HCT116 (cell line): ENCODE data around the gene GATC. TPM values are rescaled to one million over a fixed set of nuclear protein-coding genes. Genes with fewer than 3 reads are reported as not detected.

ENCODE experiments used
- ATAC-seq: fragments of 200-7000 bp; cut with Tn5 transposase; 2 replicates; pipeline ENCODE4 v1.9.1; 2020; ENCODE audit warnings: mild to moderate bottlenecking, moderate library complexity
- BruUV-seq: library from RNA; stranded (reverse); fragments of 400-500 nt; replicated peaks from 2 replicates; lab custom pipeline; 2021; lab: Mats Ljungman, UMichigan
- CTCF ChIA-PET: fragments of 300-600 bp; sonication (Branson Sonifier 250); formaldehyde crosslinking; loops from one replicate; lab custom pipeline; 2021; ENCODE audit warnings: antibody characterized with exemption; lab: Charles Lee
- POLR2A ChIA-PET: fragments of 300-600, 350-600 bp; sonication (Branson Sonifier 250); formaldehyde crosslinking; loops from one replicate; lab custom pipeline; 2021; ENCODE audit warnings: antibody characterized with exemption; lab: Charles Lee
- RAD21 ChIA-PET, 2 experiments: fragments of 300-600 bp; sonication (Branson Sonifier 250); formaldehyde crosslinking; loops; one replicate each; lab custom pipeline; 2023; ENCODE audit warnings: low total read pairs in 2 of 2; ENCODE audit not compliant: uncharacterized antibody in 2 of 2, unreplicated experiment in 2 of 2, low non-redundant PET in 1 of 2; lab: Charles Lee
- DNase-seq: peaks from one replicate; pipeline ENCODE4 v3.0.0-alpha.2; 2010; ENCODE audit warnings: low read depth, low spot score
- H2AFZ ChIP-seq: fragments of 200-600 bp; shearing (Covaris generic), sonication (generic); 2 replicates; pipeline ENCODE4 v1.6.1; 2017; ENCODE audit warnings: low read depth, mixed run types, mixed read lengths, antibody characterized with exemption, low read length; ENCODE audit not compliant: poor library complexity, severe bottlenecking
- H3K27ac ChIP-seq: 2 replicates; pipeline ENCODE4 v1.5.1; 2012; ENCODE audit warnings: low read depth, low read length
- H3K27me3 ChIP-seq: fragments of 200-600 bp; sonication (generic); 2 replicates; pipeline ENCODE4 v1.6.1; 2016; ENCODE audit warnings: mixed run types, low read length, mixed read lengths; ENCODE audit not compliant: insufficient read depth
- H3K36me3 ChIP-seq, 2 experiments: fragments of 200-500 bp in 1 of 2; fragments of 200-600 bp in 1 of 2; sonication (Bioruptor generic) in 1 of 2; sonication (generic) in 1 of 2; 2 replicates each; pipeline versions ENCODE4 v1.5.1 to v1.6.1; 2014 to 2016; ENCODE audit warnings: low read length in 2 of 2, inconsistent platforms in 1 of 2, mixed read lengths in 1 of 2, mixed run types in 1 of 2; ENCODE audit not compliant: insufficient read depth in 2 of 2, control insufficient read depth in 1 of 2
- H3K4me1 ChIP-seq, 2 experiments: fragments of 200-600 bp in 1 of 2; sonication (generic) in 1 of 2; 2 replicates each; pipeline versions ENCODE4 v1.5.1 to v1.6.1; 2012 to 2017; ENCODE audit warnings: low read length in 2 of 2, inconsistent platforms in 1 of 2, mild to moderate bottlenecking in 1 of 2, mixed read lengths in 1 of 2, mixed run types in 1 of 2, moderate library complexity in 1 of 2; ENCODE audit not compliant: insufficient read depth in 2 of 2, control insufficient read depth in 1 of 2
- H3K4me2 ChIP-seq: fragments of 200-600 bp; sonication (generic); 2 replicates; pipeline ENCODE4 v1.6.1; 2017; ENCODE audit warnings: mixed run types, low read length, mixed read lengths
- H3K4me3 ChIP-seq, 2 experiments: fragments of 200-600 bp in 1 of 2; sonication (generic) in 1 of 2; replicated peaks in 1 of 2; 2 replicates each; pipeline ENCODE4 v1.5.1; 2011 to 2016; ENCODE audit warnings: low read length in 2 of 2, control low read depth in 1 of 2, low read depth in 1 of 2, mild to moderate bottlenecking in 1 of 2, mixed read lengths in 1 of 2, mixed run types in 1 of 2
- H3K79me2 ChIP-seq: fragments of 200-600 bp; sonication (generic); 2 replicates; pipeline ENCODE4 v1.6.1; 2017; ENCODE audit warnings: mild to moderate bottlenecking, mixed run types, low read length, moderate library complexity, mixed read lengths; ENCODE audit not compliant: insufficient read depth
- H3K9ac ChIP-seq: fragments of 200-600 bp; sonication (generic); 2 replicates; pipeline ENCODE4 v1.6.1; 2016; ENCODE audit warnings: low read length, mixed read lengths
- H3K9me2 ChIP-seq: fragments of 200-600 bp; sonication (generic), shearing (Covaris generic); 2 replicates; pipeline ENCODE4 v1.6.1; 2017; ENCODE audit warnings: mixed run types, mild to moderate bottlenecking, moderate library complexity; ENCODE audit not compliant: insufficient read depth
- H3K9me3 ChIP-seq, 2 experiments: fragments of 200-500 bp in 1 of 2; fragments of 200-600 bp in 1 of 2; sonication (Bioruptor generic) in 1 of 2; sonication (generic) in 1 of 2; 2 replicates each; pipeline ENCODE4 v1.6.1; 2014 to 2017; ENCODE audit warnings: low read length in 2 of 2, mixed read lengths in 2 of 2, inconsistent platforms in 1 of 2, low read depth in 1 of 2, mild to moderate bottlenecking in 1 of 2, mixed run types in 1 of 2, moderate library complexity in 1 of 2; ENCODE audit not compliant: control insufficient read depth in 1 of 2, insufficient read depth in 1 of 2
- H4K20me1 ChIP-seq: fragments of 200-600 bp; sonication (generic), shearing (Covaris generic); 2 replicates; pipeline ENCODE4 v1.6.1; 2017; ENCODE audit warnings: mixed run types, mild to moderate bottlenecking, moderate library complexity; ENCODE audit not compliant: insufficient read depth
- EZH2phosphoT487 ChIP-seq: fragments of 200-600 bp; IDR thresholded peaks from 2 replicates; pipeline ENCODE4 v1.6.1; 2018; ENCODE audit warnings: antibody characterized with exemption, borderline replicate concordance
- FOSL1 ChIP-seq: IDR thresholded peaks from 2 replicates; pipeline ENCODE4 v1.6.1; 2012; ENCODE audit warnings: low read depth
- JUND ChIP-seq: IDR thresholded peaks from 2 replicates; pipeline ENCODE4 v1.6.1; 2012
- POLR2A ChIP-seq: IDR thresholded peaks from 2 replicates; pipeline ENCODE4 v1.7.0; 2011; ENCODE audit warnings: borderline replicate concordance; ENCODE audit not compliant: insufficient read depth, insufficient read length; ENCODE audit errors: extremely low read depth
- POLR2AphosphoS5 ChIP-seq: IDR thresholded peaks from 2 replicates; pipeline ENCODE4 v1.6.1; 2011; ENCODE audit warnings: mild to moderate bottlenecking, low read depth, low read length, moderate library complexity
- SIN3A ChIP-seq: IDR thresholded peaks from 2 replicates; pipeline ENCODE4 v1.6.1; 2012; ENCODE audit warnings: low read depth
- SP1 ChIP-seq: IDR thresholded peaks from 2 replicates; pipeline ENCODE4 v1.6.1; 2012; ENCODE audit warnings: low read depth
- SRF ChIP-seq: IDR thresholded peaks from 2 replicates; pipeline ENCODE4 v1.6.1; 2012; ENCODE audit warnings: low read depth
- YY1 ChIP-seq: IDR thresholded peaks from 2 replicates; pipeline ENCODE4 v1.6.1; 2011; ENCODE audit warnings: low read length, low read depth, moderate library complexity, mild to moderate bottlenecking; ENCODE audit not compliant: insufficient replicate concordance; ENCODE audit errors: extremely low read depth
- ZFX ChIP-seq: fragments of 450-650 bp; IDR thresholded peaks from 2 replicates; pipeline ENCODE4 v1.6.1; 2017
- ZNF274 ChIP-seq: fragments of 200-500 bp; sonication (Bioruptor generic); IDR thresholded peaks from 2 replicates; pipeline ENCODE4 v1.6.1; 2014; ENCODE audit warnings: mild to moderate bottlenecking, low read depth, low read length, inconsistent platforms
- intact Hi-C: fragments of 100-400 bp; cut with micrococcal nuclease; formaldehyde crosslinking; loops from 2 replicates; pipeline ENCODE4 v1.10.0; 2022
- total RNA-seq: library from RNA; stranded (reverse); gene quantifications from one replicate; pipeline ENCODE4 v1.2.1, GENCODE V29; 2021; ENCODE audit not compliant: unreplicated experiment
- TF ChIP-seq, protein P1 (sequence below): IDR thresholded peaks from 2 replicates; pipeline ENCODE4 v1.6.1; 2012
- TF ChIP-seq, protein P2 (sequence below): IDR thresholded peaks from 2 replicates; pipeline ENCODE4 v1.6.1; 2012

The GATC gene
- total RNA-seq, 1 experiment from 2014 or later = 48.7 TPM

DNA sequence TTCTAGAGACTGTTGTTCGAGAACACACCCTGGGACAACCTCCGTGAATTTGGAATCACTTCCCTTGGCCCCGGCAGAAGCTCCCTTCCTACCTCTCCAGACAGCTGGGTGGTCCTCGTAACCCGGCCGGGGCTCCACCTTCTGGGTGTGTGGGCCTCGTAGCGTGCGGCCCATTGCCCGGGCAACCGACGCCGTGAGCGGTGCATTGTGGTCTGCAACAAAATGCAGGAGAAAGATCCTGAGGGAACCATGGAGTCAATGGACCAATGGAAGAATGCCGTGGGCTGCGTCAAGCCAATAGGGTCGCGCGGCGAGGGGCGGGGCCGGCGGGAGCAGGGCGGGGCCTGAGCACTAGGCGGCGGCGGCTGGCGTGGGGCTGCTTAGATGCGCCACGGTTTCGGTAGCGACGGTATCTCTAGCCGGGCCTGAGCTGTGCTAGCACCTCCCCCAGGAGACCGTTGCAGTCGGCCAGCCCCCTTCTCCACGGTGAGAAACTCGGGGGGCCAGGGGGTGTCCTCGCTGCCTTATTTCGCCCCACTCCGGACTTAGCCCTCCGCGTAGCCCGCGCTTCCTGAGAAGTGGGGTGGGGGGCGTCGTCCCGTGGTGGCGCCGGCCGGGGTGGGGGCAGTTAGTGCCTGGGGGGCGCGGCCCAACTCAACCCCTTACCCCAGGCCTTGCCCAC is 49.6 kb downstream of the GATC start, which contains the start of gene DYNLL1:
DYNLL1 (plus strand) TSS at position 383 of the 682 bp plus-strand sequence. CDS start 309 bp downstream, outside the sequence.
- intact Hi-C loops = loop anchor here (1.0 kb wide), 1 partner anchor 22 kb away; no protein-coding TSS in a partner anchor
- Histone ChIP-seq H3K9me2 (no peaks in the 10 kb centered on the region), H3K4me2 (peak within 1 kb of the TSS; percentile 85), H3K4me3 (peak within 1 kb of the TSS; percentile 93), H3K27ac (peak within 1 kb of the TSS; percentile 92), H2AFZ (no peak within 1 kb of the TSS), H3K36me3 (peaks cover 10 to 16% of the 10 kb centered on the region in 2 experiments; a peak in 2 of 4 replicates), H3K9ac (peak within 1 kb of the TSS; percentile 81), H4K20me1 (peaks cover 3% of the 10 kb centered on the region; the same call in 1 of the 2 replicates), H3K4me1 (peaks cover 9 to 16% of the 10 kb centered on the region in 2 experiments; a peak in 2 of 4 replicates), H3K27me3 (no peaks in the 10 kb centered on the region), H3K79me2 (peaks cover 35% of the 10 kb centered on the region), H3K9me3 (no peaks in the 10 kb centered on the region)
- ChIA-PET POLR2A (interaction anchor here (0.5 to 2.2 kb wide), 16 partner anchors 9 to 514 kb away, joined by 3 to 18 read pairs (median 4); partner anchors contain the start of genes COQ5, RNU4-1, RNU4-2 and SRSF9), RAD21 (no interaction called here), CTCF (interaction anchor here (1.3 kb wide), 1 partner anchor 24 kb away, joined by 3 read pairs; no protein-coding TSS in a partner anchor)
- peak; percentile 91 for DNase-seq
- peak; percentile 94 for ATAC-seq
- TF ChIP-seq SIN3A (peak; percentile 92), POLR2A (peak; percentile 89), ZNF274 (no peak), SP1 (peak; percentile 99), ZFX (peak; percentile 40), EZH2phosphoT487 (no peak), YY1 (peak; percentile 61), POLR2AphosphoS5 (peak; percentile 100), JUND (no peak), FOSL1 (no peak), SRF (peak; percentile 96)
- TF ChIP-seq, protein P1, sequence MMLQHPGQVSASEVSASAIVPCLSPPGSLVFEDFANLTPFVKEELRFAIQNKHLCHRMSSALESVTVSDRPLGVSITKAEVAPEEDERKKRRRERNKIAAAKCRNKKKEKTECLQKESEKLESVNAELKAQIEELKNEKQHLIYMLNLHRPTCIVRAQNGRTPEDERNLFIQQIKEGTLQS = no peak
- TF ChIP-seq, protein P2, sequence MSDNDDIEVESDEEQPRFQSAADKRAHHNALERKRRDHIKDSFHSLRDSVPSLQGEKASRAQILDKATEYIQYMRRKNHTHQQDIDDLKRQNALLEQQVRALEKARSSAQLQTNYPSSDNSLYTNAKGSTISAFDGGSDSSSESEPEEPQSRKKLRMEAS = peak; percentile 88
- BruUV-seq = no TSS peak
